GM19468 (cell line): ENCODE results near the gene MTERF4.

ENCODE experiments used
- ATAC-seq: cut with Tn5 transposase; IDR thresholded peaks from one replicate; pipeline ENCODE4 v1.9.1; 2021; ENCODE audit warnings: mild to moderate bottlenecking, moderate library complexity, moderate number of reproducible peaks; ENCODE audit not compliant: unreplicated experiment; ENCODE audit errors: extremely low read depth

The MTERF4 gene

GRCh38 chr2:241091734-241092445 is 10.2 kb downstream of the MTERF4 start:
- ATAC-seq, result no peak

- ATAC-seq, result no peak
These were observed 10.9 kb downstream of the MTERF4 start for GRCh38 chr2:241091201-241091600.

- no peak for ATAC-seq
These were observed 13.0 kb downstream of the MTERF4 start for GRCh38 chr2:241088791-241089732.

GRCh38 chr2:241088376-241088775 is 13.7 kb downstream of the MTERF4 start:
- ATAC-seq, result no peak

DNA sequence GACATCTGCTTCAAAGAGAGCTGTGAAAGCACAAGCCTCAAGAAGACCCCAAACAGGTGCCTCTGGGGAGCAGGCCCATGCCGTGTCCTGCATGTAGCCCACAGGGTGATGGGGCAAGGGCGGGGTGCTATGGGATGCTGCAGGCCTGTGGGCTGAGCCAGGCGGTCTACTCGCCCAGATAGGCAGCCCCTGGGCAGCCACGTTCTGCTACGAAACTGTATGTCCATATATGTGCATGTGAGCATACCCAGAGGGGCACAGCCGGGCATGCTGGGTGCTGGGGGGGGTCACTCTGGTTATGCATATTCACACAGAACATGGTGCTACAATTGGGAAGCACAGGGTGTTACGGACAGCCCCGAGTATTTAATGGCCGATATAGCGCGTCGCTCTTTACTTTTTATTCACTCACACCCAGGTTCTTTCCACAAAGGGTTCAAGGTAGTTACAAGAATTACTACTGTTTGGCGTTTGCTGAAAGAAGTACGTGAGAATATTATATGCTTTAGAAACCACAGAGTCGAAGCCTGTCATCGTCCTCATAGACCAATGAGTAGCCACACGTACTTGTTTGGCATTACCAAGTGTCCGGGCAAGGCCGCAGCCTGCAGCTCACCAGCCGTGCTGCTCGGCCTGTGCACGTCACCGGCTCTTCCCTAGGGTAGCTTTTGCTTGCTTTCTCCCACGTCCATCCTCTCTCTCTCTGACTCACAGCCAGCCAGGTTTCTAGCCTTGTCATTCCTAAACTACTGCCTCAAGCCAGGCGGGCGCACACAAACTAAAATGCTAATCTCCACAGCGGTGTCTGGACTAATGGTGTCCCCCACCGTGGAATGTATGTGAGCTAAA is 14.4 kb downstream of the MTERF4 start:
- ATAC-seq, result no peak

GRCh38 chr2:241084856-241085444 is 17.1 kb downstream of the MTERF4 start:
- no peak for ATAC-seq

GRCh38 chr2:241083091-241083415 is 19.0 kb downstream of the MTERF4 start:
- ATAC-seq, result no peak

GRCh38 chr2:241082341-241083090 is 19.6 kb downstream of the MTERF4 start:
- no peak for ATAC-seq

DNA sequence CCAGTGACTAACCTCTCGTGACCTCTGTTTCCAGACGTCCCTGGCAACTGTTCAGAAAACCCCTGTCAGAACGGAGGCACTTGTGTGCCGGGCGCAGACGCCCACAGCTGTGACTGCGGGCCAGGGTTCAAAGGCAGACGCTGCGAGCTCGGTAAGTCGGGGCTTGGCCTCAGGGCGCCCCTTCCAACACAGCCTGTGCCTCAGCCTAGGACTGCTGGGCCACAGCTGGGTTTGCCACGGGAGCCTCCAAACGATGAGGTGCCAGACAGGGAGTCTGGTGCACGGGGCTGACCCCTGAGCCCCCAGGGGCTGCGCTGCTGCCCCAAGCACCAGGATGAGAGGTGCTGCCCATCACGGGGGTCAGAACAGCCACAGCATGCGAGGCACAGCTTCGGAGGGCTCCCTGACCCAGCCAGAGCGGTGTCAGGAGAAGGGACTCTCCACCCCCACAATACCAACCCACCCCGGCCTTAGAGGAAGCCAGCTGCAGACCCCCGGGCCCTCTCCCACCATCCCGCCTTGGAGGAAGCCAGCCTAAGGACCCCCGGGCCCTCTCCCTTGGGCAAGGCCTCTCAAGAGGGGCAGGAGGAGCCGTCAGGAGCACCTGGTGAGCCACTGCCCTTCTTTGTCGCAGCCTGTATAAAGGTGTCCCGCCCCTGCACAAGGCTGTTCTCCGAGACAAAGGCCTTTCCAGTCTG is 20.3 kb downstream of the MTERF4 start:
- ATAC-seq, result no peak

GRCh38 chr2:241081190-241081642 is 20.9 kb downstream of the MTERF4 start:
- ATAC-seq, result no peak

GRCh38 chr2:241080405-241081189 is 21.5 kb downstream of the MTERF4 start:
- ATAC-seq, result no peak

DNA sequence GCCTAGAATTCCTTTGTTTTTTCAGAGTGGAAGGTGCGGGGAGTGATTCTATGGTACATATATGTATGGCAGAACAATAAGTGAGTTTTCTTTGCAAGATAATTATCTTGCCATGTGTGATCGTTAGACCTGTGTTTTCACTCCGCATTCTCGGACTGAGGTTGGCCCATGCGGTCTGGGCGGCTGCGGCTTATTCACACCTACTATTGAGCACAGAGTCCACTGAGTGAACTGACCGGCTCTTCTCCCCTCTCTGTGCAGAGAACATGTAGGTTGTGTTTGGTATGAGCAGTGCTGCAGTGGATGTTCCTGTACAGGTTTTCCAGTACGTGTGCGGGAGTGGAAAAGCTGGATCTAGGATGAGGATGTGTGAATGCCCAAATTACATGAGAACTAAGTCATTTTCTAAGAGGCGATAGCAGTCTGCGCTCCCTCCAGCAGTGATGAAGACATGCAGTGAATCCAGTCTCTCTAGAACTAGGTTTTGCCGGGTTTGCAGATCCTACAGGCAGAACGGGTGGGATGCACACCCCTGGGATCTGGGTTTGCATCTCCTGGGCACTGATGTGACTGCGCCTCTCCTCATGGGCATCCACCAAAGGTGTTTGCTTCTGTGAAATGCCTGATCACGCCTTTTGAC is 27.1 kb downstream of the MTERF4 start:
- ATAC-seq, result no peak

GRCh38 chr2:241074065-241074818 is 27.8 kb downstream of the MTERF4 start:
- no peak for ATAC-seq

GRCh38 chr2:241073166-241074064 is 28.7 kb downstream of the MTERF4 start:
- ATAC-seq, result no peak

DNA sequence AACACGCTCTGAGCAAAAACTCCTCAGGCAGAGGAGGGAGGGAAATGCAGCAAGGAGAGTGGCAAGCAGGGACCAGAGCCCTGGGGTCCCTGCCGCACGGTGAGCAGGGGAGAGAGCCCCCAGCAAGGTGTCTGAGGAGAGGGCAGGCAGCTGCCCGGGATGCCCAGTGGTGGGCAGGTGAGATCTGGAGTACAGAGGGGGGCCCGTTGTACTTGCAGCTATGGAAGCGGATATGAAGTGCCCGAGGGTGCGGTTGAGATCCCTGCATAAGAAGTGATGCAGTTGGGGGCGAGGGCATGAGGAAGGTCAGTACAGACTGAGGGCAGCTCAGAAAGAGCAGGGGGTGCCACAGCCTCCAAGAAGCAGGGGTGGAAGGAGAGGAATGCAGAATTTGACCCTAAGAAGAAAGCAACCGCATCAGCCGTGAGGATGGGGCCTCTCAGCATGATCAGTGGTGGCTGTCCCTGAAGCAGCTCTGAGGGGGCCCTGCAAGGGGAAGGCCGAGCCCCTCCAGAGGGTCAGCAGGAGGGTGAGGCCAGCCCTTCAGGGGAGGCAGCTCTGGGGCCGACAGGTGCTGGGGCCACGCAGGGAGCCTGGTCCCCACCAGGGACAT is 29.4 kb downstream of the MTERF4 start:
- ATAC-seq, result no peak

DNA sequence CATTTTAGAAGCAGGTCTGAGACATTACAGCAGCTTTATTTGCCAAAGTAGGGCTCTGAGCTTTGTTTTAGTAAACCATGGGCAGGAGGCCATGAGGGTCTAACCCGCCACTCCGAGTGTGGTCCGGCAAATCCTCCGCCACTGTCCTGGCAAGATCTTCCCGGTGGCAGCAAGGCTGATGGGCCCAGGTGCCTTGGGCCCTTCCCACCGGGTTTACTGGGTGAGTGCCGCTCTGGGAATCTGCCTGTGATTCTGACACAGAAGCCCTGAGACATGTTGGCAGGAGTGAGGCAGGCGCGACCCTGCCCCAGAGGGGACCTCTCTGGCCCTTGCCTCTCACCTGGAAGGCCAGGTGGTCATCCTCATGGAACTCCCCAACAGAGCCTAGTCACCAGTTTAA is 29.9 kb downstream of the MTERF4 start:
- ATAC-seq, result no peak
